Activated CD4-positive, alpha-beta T cell treated with anti-CD3 and anti-CD28 coated beads, Interleukin-2, Interleukin-6, amounts not matched to agents 100 ng/mL and 50 ng/mL, durations not matched to agents 16 hours and 8 hours (primary cell): Measurements from ENCODE around the gene DCT.
A peak's percentile ranks its signal among the peaks of the same experiment; 100 is the strongest.

Experiments
- DNase-seq: peaks from one replicate; pipeline ENCODE4 v3.0.0-alpha.2; 2020

DCT gene

GRCh38 chr13:94444826-94445225 is 34.7 kb downstream of the DCT start:
- no peak for DNase-seq

GRCh38 chr13:94435604-94436226 is 43.8 kb downstream of the DCT start:
- peak; percentile 60 for DNase-seq

DNA sequence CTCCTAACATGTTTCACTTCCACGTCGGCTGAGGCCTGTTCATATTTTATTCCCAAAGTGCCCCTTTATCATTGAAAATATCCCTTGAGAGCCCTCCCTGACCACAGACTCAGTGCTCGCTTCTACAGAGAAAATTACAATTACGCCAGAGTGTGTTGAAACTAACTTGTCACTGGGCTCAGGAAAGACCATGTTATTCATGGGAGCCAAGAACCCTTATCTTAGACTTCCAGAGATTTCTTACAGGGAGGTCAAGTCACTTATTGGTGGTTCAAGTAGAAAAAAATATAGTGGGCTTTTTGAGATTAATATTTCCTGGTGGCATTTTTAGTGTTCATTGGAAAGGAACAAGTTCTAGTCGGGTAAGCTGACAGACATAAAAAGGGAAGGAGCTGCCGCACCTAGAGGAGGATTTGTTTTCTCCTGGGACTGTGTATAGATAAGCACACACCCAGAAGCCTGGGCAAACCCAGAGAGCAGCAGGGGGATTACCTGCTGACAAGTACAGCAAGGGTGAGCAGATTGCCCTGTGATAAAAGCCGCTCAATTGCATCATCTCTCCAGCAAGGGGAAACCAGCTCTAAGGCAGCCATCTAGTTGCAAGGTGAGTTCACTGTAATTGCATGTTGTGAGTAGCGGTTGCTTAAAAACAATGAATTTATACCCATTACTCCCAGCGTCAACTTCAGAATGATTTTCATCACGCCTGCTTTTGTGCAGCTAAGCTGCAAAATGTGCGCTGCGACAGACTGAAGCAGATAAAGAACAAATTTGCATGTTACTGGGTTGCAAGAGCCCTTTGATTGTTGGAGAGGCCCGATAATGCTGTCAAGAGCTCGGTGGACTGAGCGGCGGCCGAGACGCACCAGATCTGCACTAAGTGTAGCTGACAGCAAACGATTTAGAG is 46.2 kb downstream of the DCT start:
- peak; percentile 41 for DNase-seq

- peak; percentile 13 for DNase-seq
Measured at GRCh38 chr13:94431987-94432386, 47.5 kb downstream of the DCT start.

DNA sequence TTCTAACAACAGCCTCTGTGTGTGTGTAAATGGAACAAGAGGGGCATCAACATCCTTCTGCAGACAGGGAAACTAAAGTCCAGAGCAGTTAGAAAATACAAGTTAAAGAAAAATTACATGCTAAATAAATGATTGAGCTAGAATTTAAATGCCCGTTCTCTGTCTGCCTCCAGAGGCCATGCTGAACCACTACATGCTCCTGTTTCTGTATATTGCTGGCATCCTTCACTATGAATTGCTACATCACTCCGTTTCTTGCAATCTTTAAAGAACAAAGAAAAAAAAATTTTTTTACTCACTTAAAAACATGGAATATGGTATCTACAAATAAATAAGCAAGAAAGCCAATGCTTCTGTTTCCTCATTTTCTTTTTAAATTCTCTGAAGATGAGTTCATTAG is 47.9 kb downstream of the DCT start:
- DNase-seq = no peak

- no peak for DNase-seq
Measured at GRCh38 chr13:94427313-94427953, 52.0 kb downstream of the DCT start.

- no peak for DNase-seq
Measured at GRCh38 chr13:94419925-94420305, 59.6 kb downstream of the DCT start.

- peak; percentile 78 for DNase-seq
Measured at GRCh38 chr13:94419304-94419924, 60.1 kb downstream of the DCT start.

DNA sequence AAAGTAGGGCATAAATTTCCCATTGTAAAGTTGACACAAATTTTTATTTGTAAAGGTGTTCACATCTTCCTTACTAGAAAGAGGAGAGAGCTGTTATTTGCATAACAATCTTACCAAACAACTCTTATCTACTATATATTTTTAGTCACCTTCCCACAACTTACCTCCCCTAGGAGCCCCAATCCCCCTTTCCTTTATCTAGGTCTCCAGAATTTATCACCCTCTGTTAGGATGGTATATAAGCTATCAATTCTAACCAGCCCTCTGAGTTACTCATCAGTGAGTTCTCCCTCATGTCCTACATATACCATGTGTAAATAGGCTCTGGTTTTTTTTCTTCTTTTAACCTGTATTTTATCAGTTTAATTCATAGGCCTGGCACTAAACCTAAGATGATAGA is 62.2 kb downstream of the DCT start:
- no peak for DNase-seq

DNA sequence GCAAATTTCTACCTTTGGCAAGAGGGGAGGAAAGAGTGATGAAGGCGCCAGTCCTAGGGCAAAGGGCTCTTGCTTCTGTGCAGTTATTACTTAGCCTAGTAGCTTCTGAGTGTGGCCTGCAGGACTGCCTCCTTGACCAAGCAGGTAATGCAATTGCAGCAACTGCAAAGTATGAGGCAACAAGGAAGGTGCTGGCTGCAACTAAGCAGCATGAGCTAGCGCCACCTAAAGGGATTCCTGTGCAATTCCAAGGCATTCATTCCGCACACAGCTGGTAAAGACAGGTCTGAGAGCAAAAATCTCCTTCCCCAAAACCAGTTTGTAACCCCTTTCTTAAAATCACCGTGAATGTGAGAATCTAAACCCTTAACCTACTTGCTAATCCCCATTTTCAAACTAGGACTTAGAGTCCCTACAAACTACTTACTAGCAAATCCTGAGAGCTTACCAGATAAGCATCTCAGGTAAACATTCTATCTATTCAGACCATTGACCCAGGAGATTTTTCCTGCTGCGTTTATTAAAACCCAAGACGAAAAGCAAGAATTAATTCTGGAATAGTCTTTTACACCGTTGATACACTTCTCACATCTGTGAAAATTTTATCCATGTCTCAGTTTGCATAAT is 62.9 kb downstream of the DCT start:
- DNase-seq = no peak

GRCh38 chr13:94415500-94416237 is 63.8 kb downstream of the DCT start:
- DNase-seq = no peak

GRCh38 chr13:94414708-94415107 is 64.8 kb downstream of the DCT start:
- DNase-seq = no peak

GRCh38 chr13:94414141-94414540 is 65.3 kb downstream of the DCT start:
- DNase-seq = no peak

- no peak for DNase-seq
Measured at GRCh38 chr13:94413598-94413944, 65.9 kb downstream of the DCT start.

DNA sequence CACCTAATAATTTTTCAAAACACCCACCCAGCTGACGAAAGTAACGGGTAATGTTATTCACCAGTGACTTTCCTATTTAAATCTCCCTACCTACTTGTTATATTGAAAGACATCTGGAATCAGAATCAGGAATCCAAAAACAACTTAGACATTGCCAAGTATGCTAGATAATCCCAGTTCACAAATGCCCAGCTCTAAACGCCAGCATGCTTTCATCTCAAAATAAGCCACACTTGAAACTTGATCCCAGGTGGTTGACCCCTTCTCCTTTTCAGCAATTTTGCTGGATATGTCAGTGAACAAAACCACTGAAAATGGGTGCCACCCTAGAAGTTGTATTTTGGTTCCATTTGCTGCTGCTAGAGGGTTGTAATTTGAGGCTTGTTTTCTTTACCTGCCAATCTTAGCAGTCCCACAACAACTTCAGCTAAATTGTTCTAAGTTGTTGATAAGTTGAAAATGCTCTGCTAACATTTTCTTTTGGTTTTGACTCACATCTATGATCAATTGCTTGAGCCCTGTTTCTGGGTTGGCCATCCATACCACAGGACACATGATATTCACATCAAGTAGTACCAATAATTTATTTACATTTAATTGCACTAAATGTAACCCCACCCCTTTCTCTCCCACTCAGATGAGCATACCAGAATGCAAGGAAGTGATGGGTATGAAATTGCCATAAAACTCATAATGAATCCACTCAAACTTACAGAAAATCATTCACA is 66.4 kb downstream of the DCT start:
- DNase-seq = no peak

DNA sequence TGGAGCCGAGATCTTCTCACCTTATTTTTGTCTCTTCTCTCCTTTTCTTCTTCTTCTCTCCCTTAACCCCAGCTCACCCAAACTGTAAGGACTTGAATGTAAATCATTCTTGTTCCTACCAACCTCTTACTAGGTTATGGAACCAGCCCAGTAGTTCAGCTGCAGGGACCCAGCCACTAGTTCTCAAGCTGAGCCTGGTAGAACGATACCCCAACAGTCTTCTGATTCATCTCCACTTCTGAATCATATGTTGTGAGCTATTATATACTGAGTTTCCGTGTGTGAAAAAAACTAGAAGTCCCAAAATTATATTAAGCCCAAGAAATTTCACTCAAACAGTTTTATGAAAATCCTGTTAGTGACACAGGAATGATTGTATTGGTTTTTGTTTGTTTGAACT is 67.7 kb downstream of the DCT start:
- DNase-seq = no peak

- no peak for DNase-seq
Measured at GRCh38 chr13:94408314-94409036, 71.0 kb downstream of the DCT start.

DNA sequence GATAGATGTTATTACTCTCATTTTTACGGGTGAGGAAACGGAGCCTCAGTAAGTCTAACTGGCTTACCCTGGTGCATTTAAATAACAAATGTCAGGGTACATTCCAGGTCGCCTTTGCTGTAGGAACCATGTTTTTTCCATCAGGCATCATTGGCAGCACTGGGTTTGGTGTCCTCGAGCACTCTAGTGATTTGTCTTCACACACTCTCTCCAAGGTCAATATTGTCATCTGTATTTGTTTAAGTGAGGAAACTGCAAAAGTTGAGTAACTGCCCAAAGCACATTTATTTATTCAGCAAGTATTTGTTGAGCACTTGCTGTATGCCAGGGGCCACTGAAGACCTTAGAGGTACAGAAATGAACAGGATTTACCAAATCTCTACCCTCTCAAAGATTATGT is 78.6 kb downstream of the DCT start:
- no peak for DNase-seq

GRCh38 chr13:94399812-94400211 is 79.7 kb downstream of the DCT start:
- no peak for DNase-seq

GRCh38 chr13:94395860-94396259 is 83.6 kb downstream of the DCT start:
- no peak for DNase-seq

DNA sequence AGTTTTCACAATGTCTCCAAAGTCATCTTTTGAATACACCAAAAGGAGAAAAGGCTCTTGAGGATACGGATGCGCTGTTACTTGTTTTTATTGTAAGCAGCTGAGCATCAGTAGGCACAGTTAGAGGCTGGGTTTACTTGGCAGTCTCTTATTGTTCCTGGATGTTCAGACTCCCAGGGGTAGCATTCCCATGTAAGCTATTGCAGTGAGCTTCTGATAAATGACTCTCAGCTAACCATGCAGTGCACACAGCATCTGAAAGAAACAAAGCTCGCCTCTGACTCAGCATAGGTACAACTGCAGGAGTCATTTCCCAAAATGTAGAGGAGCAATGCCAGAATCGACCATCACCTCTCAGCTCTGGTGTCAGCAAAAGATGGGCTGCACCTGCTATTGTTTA is 84.8 kb downstream of the DCT start:
- no peak for DNase-seq
